HG02642 (cell line): Measurements from ENCODE around the gene CLDN14.

Source experiments
- ATAC-seq: cut with Tn5 transposase; IDR thresholded peaks from one replicate; pipeline ENCODE4 v1.9.1; 2021; ENCODE audit warnings: mild to moderate bottlenecking; ENCODE audit not compliant: unreplicated experiment, poor library complexity

CLDN14 gene

GRCh38 chr21:36479415-36480402, at the start of gene CLDN14:
Gene CLDN14 (minus strand): TSS chr21:36480122. CDS start chr21:36461695, 18,427 bp downstream.
- ATAC-seq, result no peak

GRCh38 chr21:36528716-36529115, 48.8 kb upstream of the CLDN14 start:
- no peak for ATAC-seq

GRCh38 chr21:36527317-36527716, 47.4 kb upstream of the CLDN14 start:
- no peak for ATAC-seq

GRCh38 chr21:36526104-36526503, 46.2 kb upstream of the CLDN14 start:
- no peak for ATAC-seq

- no peak for ATAC-seq
Measured at GRCh38 chr21:36524477-36524876, 44.6 kb upstream of the CLDN14 start.

- ATAC-seq, result no peak
Measured at GRCh38 chr21:36522219-36522808, 42.4 kb upstream of the CLDN14 start.

GRCh38 chr21:36518883-36519492, 39.1 kb upstream of the CLDN14 start:
- ATAC-seq, result no peak

GRCh38 chr21:36517366-36518075, 37.6 kb upstream of the CLDN14 start:
- no peak for ATAC-seq

- no peak for ATAC-seq
Measured at GRCh38 chr21:36516281-36516680, 36.4 kb upstream of the CLDN14 start.

GRCh38 chr21:36513430-36513829, 33.5 kb upstream of the CLDN14 start:
- no peak for ATAC-seq

- no peak for ATAC-seq
Measured at GRCh38 chr21:36512971-36513370, 33.0 kb upstream of the CLDN14 start.

GRCh38 chr21:36511484-36512220, 31.7 kb upstream of the CLDN14 start:
- no peak for ATAC-seq

- ATAC-seq, result no peak
Measured at GRCh38 chr21:36510911-36511310, 31.0 kb upstream of the CLDN14 start.

- no peak for ATAC-seq
Measured at GRCh38 chr21:36509973-36510664, 30.2 kb upstream of the CLDN14 start.

- no peak for ATAC-seq
Measured at GRCh38 chr21:36508948-36509347, 29.0 kb upstream of the CLDN14 start.

GRCh38 chr21:36507397-36508018, 27.6 kb upstream of the CLDN14 start:
- no peak for ATAC-seq

GRCh38 chr21:36506482-36506881, 26.6 kb upstream of the CLDN14 start:
- no peak for ATAC-seq

- ATAC-seq, result no peak
Measured at GRCh38 chr21:36504067-36505058, 24.4 kb upstream of the CLDN14 start.
